ENCODE measurements around the gene SSC4D.
"Not testable (repeated sequence)": the region's sequence is repeated elsewhere in the genome, so short reads cannot be mapped to it uniquely, and the experiment has no call there.

SSC4D gene

GRCh38 chr7:76421097-76421496 is 11.6 kb upstream of the SSC4D start:
- not testable (repeated sequence) for DNase-seq (ENCODE audit: low read depth)

- DNase-seq (ENCODE audit: low read depth): not testable (repeated sequence)
These were observed 8.3 kb upstream of the SSC4D start for GRCh38 chr7:76417654-76418310.

GRCh38 chr7:76412249-76412648 is 2.8 kb upstream of the SSC4D start:
- no peak for DNase-seq (ENCODE audit: low read depth)

DNA sequence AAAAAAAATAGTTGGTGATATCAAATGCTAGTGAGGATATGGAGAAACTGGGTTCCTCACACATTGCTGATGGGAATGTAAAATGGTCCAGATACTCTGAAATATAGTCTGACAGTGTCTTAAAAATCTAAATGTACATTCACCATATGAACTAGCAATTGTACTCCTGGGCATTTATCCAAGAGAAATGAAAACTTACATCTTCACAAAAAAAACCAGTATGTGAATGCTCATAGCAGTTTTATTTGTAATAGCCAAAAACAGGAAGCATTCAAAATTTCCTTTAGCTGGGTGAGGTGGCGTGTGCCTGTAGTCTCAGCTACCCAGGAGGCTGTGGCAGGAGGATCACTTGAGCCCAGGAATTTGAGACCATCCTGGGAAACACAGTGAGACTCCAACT is 2.1 kb upstream of the SSC4D start:
- no peak for DNase-seq (ENCODE audit: low read depth)

DNA sequence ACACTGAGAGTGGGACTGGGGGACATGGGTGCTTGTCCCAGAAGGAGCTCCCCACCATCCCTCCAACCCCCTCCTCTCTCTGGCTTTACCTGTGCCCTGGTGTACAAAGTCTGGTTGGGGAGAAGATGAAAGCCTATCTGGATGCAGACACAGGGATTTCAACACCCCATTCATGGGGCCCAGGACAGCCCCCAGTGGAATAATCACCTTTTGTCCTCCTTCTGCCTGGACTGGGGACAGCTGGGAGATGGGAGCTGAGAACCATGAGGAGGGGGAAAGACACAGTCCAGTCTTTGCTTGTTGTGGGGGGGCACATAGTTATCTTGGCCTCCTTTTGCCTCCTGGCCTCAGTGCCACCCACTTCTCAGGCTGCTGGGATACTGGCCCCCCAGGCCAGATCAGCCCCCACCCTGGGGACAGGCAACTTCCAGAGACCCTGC is 1.4 kb downstream of the SSC4D start:
- DNase-seq (ENCODE audit: low read depth): no peak

GRCh38 chr7:76407718-76408117 is 1.8 kb downstream of the SSC4D start:
- DNase-seq (ENCODE audit: low read depth): no peak

GRCh38 chr7:76405738-76406137 is 3.8 kb downstream of the SSC4D start:
- DNase-seq (ENCODE audit: low read depth): no peak

DNA sequence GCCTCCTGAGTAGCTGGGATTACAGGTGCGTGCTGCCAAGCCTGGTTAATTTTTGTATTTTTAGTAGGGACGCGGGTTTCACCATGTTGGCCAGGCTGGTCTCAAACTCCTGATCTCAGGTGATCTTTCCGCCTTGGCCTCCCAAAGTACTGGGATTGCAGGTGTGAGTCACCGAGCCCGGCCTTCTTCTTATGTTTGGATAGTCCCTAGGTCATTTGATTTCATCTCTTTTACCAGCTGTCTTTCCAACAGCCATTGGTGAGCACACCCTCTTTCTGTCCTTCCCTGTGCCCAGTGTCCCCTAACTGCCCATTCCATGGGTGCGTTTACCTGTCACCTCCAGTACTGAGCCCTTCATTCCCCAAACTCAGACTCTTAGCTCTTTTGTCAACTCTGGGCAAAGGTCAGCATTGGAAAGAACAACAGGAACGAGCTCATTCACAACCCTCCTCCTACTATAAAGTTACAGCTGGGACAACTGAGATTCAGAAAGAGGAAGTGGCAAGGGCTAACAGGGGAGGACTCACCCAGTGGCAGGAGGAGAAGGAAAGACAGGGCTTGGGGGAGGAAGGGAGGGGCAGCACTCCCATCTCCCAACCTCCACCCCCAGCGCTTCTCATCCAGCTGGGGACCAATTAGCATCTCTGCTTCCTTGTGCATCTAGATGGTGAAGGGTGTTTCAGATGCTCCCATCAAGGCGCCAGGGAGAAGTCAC is 5.6 kb downstream of the SSC4D start:
- no peak for DNase-seq (ENCODE audit: low read depth)

- DNase-seq (ENCODE audit: low read depth): not testable (repeated sequence)
These were observed 6.4 kb downstream of the SSC4D start for GRCh38 chr7:76403097-76403496.

- no peak for DNase-seq (ENCODE audit: low read depth)
These were observed 9.2 kb downstream of the SSC4D start for GRCh38 chr7:76400248-76400647.

GRCh38 chr7:76397409-76398183 is 11.9 kb downstream of the SSC4D start:
- DNase-seq (ENCODE audit: low read depth): peak; percentile 77

- DNase-seq (ENCODE audit: low read depth): no peak
These were observed 12.6 kb downstream of the SSC4D start for GRCh38 chr7:76396864-76397263.

- DNase-seq (ENCODE audit: low read depth): no peak
These were observed 13.4 kb downstream of the SSC4D start for GRCh38 chr7:76395965-76396726.

DNA sequence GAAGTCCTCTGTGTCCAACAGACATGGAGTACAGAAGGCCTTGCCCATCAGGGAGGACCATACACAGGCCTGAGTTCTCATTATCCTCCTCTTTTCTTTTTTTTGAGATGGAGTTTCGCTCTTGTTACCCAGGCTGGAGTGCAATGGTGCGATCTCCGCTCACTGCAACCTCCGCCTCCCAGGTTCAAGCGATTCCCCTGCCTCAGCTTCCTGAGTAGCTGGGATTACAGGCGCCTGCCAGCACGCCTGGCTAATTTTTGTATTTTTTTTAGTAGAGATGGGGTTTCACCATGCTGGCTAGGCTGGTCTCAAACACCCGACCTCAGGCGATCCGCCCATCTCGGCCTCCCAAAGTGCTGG is 13.9 kb downstream of the SSC4D start:
- DNase-seq (ENCODE audit: low read depth): not testable (repeated sequence)

DNA sequence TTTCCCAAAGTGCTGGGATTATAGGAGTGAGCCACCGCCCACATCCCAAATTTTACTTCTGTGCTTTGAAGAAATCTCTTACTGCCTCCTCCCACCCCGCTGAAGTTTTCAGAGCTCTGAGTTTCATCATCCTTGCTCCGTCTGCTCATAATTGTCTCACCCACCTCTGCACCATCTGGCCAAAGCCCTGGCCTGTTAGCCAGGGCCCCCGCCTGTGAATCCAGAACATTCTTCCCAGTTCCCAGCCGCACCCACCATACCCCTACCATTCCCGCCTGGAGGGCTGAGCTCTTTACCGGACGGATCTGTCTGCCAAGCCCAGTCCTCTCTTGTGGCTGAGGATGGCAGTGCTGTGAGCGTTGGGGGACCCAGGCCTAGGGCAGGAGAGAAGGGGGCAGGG is 14.5 kb downstream of the SSC4D start:
- DNase-seq (ENCODE audit: low read depth): no peak

- DNase-seq (ENCODE audit: low read depth): peak; percentile 88
These were observed 16.1 kb downstream of the SSC4D start for GRCh38 chr7:76393116-76394031.

DNA sequence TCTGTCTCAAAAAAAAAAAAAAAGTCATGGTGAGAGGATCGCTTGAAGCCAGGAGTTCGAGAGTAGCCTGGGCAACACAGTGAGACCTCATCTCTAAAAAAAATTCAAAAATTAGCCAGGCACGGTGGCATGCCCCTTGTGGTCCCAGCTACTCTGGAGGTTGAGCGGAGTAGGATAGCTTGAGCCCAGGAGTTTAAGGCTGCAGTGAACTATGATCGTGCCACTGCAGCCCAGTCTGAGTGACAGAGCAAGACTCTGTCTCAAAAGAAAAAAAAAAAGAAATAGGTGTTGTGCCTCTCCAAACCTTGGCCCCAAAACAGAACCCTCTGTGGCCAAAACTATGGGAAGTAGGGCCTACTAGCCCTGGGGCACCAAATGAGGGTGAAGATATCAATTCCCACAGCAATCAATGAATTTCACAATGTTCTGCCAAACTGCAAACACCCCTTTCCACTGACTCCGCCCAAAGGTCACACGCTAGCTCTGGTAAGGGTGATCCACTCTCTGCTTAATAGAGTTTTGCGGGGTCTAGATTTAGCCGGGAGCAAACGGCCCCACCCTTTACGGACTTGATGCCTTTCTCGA is 16.9 kb downstream of the SSC4D start:
- no peak for DNase-seq (ENCODE audit: low read depth)

DNA sequence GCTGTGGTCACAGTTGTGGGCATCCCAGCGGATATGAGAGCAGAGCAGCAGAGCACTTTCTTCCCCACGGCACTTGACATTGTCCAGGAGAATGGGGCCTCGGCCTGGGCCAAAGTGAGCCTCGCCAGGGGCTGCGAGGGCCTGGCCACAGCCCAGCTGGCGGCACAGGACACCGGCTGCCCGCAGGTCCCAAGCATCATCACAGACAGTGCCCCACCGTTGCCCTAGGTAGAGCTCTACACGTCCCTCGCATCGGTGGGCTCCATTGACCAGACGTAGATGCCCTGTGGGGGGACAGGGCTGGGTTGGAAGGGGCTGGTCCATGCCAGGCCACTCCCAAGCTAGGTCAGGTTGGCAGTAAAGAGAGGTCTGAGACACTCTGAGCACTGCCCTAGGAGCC is 19.4 kb downstream of the SSC4D start:
- DNase-seq (ENCODE audit: low read depth): no peak

- not testable (repeated sequence) for DNase-seq (ENCODE audit: low read depth)
These were observed 21.7 kb downstream of the SSC4D start for GRCh38 chr7:76387789-76388188.

GRCh38 chr7:76386691-76387260 is 22.7 kb downstream of the SSC4D start:
- no peak for DNase-seq (ENCODE audit: low read depth)
